Fibroblast of pulmonary artery (primary cell): ENCODE data around the gene UBXN2A.

Source experiments
- DNase-seq: peaks from one replicate; pipeline ENCODE4 v3.0.0-alpha.2; 2010; ENCODE audit warnings: low read depth
- H3K4me3 ChIP-seq: replicated peaks from 2 replicates; pipeline ENCODE4 v1.5.1; 2011; ENCODE audit warnings: low read depth, mild to moderate bottlenecking, control low read depth, low read length, moderate library complexity
- TF ChIP-seq, protein P1 (sequence below): IDR thresholded peaks from 2 replicates; pipeline ENCODE4 v1.5.1; 2011; ENCODE audit warnings: mild to moderate bottlenecking, control low read depth, low read length, inconsistent platforms; ENCODE audit errors: missing control alignments

The UBXN2A gene

DNA sequence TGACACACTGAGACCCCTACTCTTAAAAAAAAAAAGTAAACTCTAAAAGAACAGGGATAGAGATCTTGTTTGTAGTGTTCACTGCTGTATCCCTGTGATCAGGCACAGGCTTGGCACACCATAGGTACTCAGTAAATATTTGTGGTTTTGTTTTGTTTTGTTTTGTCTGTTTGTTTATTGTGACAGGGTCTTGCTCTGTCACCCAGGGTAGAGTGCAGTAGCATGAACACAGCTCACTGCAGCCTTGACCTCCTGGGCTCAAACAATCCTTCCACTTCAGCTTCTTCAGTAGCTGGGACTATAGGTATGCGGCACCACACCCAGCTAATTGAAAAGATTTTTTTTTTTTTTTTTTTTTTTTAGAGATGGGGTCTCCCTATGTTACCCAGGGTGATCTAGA, 112.7 kb downstream of the UBXN2A start:
- TF ChIP-seq, protein P1, sequence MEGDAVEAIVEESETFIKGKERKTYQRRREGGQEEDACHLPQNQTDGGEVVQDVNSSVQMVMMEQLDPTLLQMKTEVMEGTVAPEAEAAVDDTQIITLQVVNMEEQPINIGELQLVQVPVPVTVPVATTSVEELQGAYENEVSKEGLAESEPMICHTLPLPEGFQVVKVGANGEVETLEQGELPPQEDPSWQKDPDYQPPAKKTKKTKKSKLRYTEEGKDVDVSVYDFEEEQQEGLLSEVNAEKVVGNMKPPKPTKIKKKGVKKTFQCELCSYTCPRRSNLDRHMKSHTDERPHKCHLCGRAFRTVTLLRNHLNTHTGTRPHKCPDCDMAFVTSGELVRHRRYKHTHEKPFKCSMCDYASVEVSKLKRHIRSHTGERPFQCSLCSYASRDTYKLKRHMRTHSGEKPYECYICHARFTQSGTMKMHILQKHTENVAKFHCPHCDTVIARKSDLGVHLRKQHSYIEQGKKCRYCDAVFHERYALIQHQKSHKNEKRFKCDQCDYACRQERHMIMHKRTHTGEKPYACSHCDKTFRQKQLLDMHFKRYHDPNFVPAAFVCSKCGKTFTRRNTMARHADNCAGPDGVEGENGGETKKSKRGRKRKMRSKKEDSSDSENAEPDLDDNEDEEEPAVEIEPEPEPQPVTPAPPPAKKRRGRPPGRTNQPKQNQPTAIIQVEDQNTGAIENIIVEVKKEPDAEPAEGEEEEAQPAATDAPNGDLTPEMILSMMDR = no peak
- H3K4me3 ChIP-seq = no peak overlapping the region
- no peak for DNase-seq
